Left ventricle myocardium inferior (tissue), 1 donor: ENCODE results near the gene ACTR5. TPM values are rescaled to one million over a fixed set of nuclear protein-coding genes. Genes with fewer than 3 reads are reported as not detected.

Experiments
- DNase-seq: peaks from one replicate; pipeline ENCODE4 v3.0.0-alpha.2; 2020
- H3K27ac ChIP-seq: fragments of 200-600 bp; replicated peaks from 2 replicates; pipeline ENCODE4 v1.8.0; 2021
- H3K27me3 ChIP-seq: fragments of 200-600 bp; 2 replicates; pipeline ENCODE4 v1.8.0; 2021; ENCODE audit warnings: low read depth
- H3K36me3 ChIP-seq: fragments of 200-600 bp; 2 replicates; pipeline ENCODE4 v1.8.0; 2021
- H3K4me1 ChIP-seq: fragments of 200-600 bp; 2 replicates; pipeline ENCODE4 v1.8.0; 2021
- H3K4me3 ChIP-seq: fragments of 200-600 bp; 2 replicates; pipeline ENCODE4 v1.8.0; 2021; ENCODE audit warnings: mild to moderate bottlenecking, moderate library complexity
- H3K9me3 ChIP-seq: fragments of 200-600 bp; replicated peaks from 2 replicates; pipeline ENCODE4 v1.8.0; 2021
- CTCF ChIP-seq: fragments of 200-600 bp; IDR thresholded peaks from 2 replicates; pipeline ENCODE4 v1.8.0; 2021; ENCODE audit warnings: antibody characterized with exemption, mild to moderate bottlenecking, borderline replicate concordance
- intact Hi-C: fragments of 100-400 bp; cut with micrococcal nuclease; formaldehyde crosslinking; loops from one replicate; pipeline ENCODE4 v1.11.0; 2022
- total RNA-seq: library from RNA; stranded (reverse); fragmentation: NEBNext Ultra II Directional; extraction: Animal tissue kit (Norgen Biotek cat#: 25700); gene quantifications from one replicate; pipeline ENCODE4 v1.2.1, GENCODE V29; 2021
- donor health status: DM: no; HTN: yes; CAD: no; lungs with severe emphysema.

The ACTR5 gene
- total RNA-seq, 1 donor from 2014 or later = 3.1 TPM

GRCh38 chr20:38771621-38772020, 23.4 kb downstream of the ACTR5 start:
- TF ChIP-seq CTCF = no peak
- intact Hi-C loops = no loop called here
- Histone ChIP-seq H3K27me3 (no peaks in the 10 kb centered on the region), H3K4me3 (no peak overlapping the region), H3K9me3 (no peaks in the 10 kb centered on the region), H3K36me3 (peaks cover 88% of the 10 kb centered on the region), H3K4me1 (no peaks in the 10 kb centered on the region), H3K27ac (no peak overlapping the region)
- DNase-seq = no peak

- TF ChIP-seq CTCF = no peak
- Histone ChIP-seq H3K9me3 (no peaks in the 10 kb centered on the region), H3K36me3 (peaks cover 64% of the 10 kb centered on the region), H3K4me3 (no peak overlapping the region), H3K27me3 (no peaks in the 10 kb centered on the region), H3K4me1 (no peaks in the 10 kb centered on the region), H3K27ac (no peak overlapping the region)
- intact Hi-C loops = no loop called here
- DNase-seq = no peak
These were observed 25.9 kb downstream of the ACTR5 start for GRCh38 chr20:38774167-38774566.

GRCh38 chr20:38776363-38776762, 28.1 kb downstream of the ACTR5 start:
- TF ChIP-seq CTCF = no peak
- Histone ChIP-seq H3K4me3 (no peak overlapping the region), H3K9me3 (no peaks in the 10 kb centered on the region), H3K4me1 (no peaks in the 10 kb centered on the region), H3K27me3 (no peaks in the 10 kb centered on the region), H3K36me3 (peaks cover 45% of the 10 kb centered on the region), H3K27ac (no peak overlapping the region)
- no peak for DNase-seq
- intact Hi-C loops = no loop called here

- H3K4me3 ChIP-seq = no peak overlapping the region
- DNase-seq = no peak
- no peak for TF ChIP-seq CTCF
- intact Hi-C loops = no loop called here
- H3K4me1 ChIP-seq = no peaks in the 10 kb centered on the region
- H3K27ac ChIP-seq = no peak overlapping the region
- no peaks in the 10 kb centered on the region for H3K9me3 ChIP-seq
- no peaks in the 10 kb centered on the region for H3K27me3 ChIP-seq
- H3K36me3 ChIP-seq = peaks cover 14% of the 10 kb centered on the region
These were observed 31.2 kb downstream of the ACTR5 start for GRCh38 chr20:38779247-38780097.

GRCh38 chr20:38782275-38782674, 34.0 kb downstream of the ACTR5 start:
- DNase-seq = no peak
- H3K27ac ChIP-seq = no peak overlapping the region
- H3K4me3 ChIP-seq = no peak overlapping the region
- no peaks in the 10 kb centered on the region for H3K36me3 ChIP-seq
- intact Hi-C loops = no loop called here
- no peaks in the 10 kb centered on the region for H3K27me3 ChIP-seq
- no peaks in the 10 kb centered on the region for H3K4me1 ChIP-seq
- no peak for TF ChIP-seq CTCF
- no peaks in the 10 kb centered on the region for H3K9me3 ChIP-seq
